GM12878 (cell line): ENCODE measurements around the gene FAM47E. TPM values are rescaled to one million over a fixed set of nuclear protein-coding genes. Genes with fewer than 3 reads are reported as not detected.

Source experiments
- ATAC-seq: fragments of 200-7000 bp; cut with Tn5 transposase; 3 replicates; pipeline ENCODE4 v1.9.1; 2020; ENCODE audit warnings: mild to moderate bottlenecking, moderate library complexity
- BruUV-seq: library from RNA; stranded (reverse); fragments of 400-500 nt; replicated peaks from 2 replicates; lab custom pipeline; 2021; lab: Mats Ljungman, UMichigan
- CTCF ChIA-PET: fragments of 300-600 bp; sonication (Branson Sonifier 250); formaldehyde crosslinking; extraction: SDS; loops from one replicate; lab custom pipeline; 2021; ENCODE audit warnings: inconsistent platforms; lab: Yijun Ruan, JAX
- POLR2A ChIA-PET: fragments of 350-600 bp; formaldehyde crosslinking; extraction: SDS; loops from one replicate; lab custom pipeline; 2021; ENCODE audit warnings: inconsistent platforms; lab: Charles Lee
- RAD21 ChIA-PET: fragments of 300-600 bp; sonication (Branson Sonifier 250); formaldehyde crosslinking; loops from one replicate; lab custom pipeline; 2023; ENCODE audit warnings: antibody characterized with exemption; ENCODE audit not compliant: unreplicated experiment; lab: Charles Lee
- SMC1A ChIA-PET: fragments of 300-600 bp; sonication (Branson Sonifier 250); formaldehyde crosslinking; loops from one replicate; lab custom pipeline; 2023; ENCODE audit not compliant: unreplicated experiment, uncharacterized antibody; lab: Charles Lee
- DNase-seq: peaks from one replicate; pipeline ENCODE4 v3.0.0-alpha.2; 2011; ENCODE audit warnings: low read depth, low spot score
- FAIRE-seq: peaks from 3 replicates; lab custom pipeline; 2011; peaks lifted over from hg19 to GRCh38; lab: Jason Lieb, UNC
- H2AFZ ChIP-seq: 2 replicates; pipeline ENCODE4 v1.6.0; 2011; ENCODE audit warnings: low read depth, low read length, control low read depth; ENCODE audit not compliant: control insufficient read depth
- H3K27ac ChIP-seq: 2 replicates; pipeline ENCODE4 v1.5.1; 2011; ENCODE audit warnings: control low read depth; ENCODE audit not compliant: control insufficient read depth, insufficient read depth
- H3K27me3 ChIP-seq, 2 experiments: replicated peaks in 1 of 2; 2 replicates each; pipeline versions ENCODE4 v1.6.0 to v1.6.1; 2011; ENCODE audit warnings: low read length in 1 of 2; ENCODE audit not compliant: control insufficient read depth in 2 of 2, insufficient read depth in 2 of 2
- H3K36me3 ChIP-seq, 2 experiments: 2 replicates each; pipeline ENCODE4 v1.5.1; 2011; ENCODE audit warnings: low read length in 1 of 2; ENCODE audit not compliant: control insufficient read depth in 2 of 2, insufficient read depth in 2 of 2
- H3K4me1 ChIP-seq: 2 replicates; pipeline ENCODE4 v1.6.1; 2011; ENCODE audit warnings: mild to moderate bottlenecking, low read length, moderate library complexity, mixed read lengths; ENCODE audit not compliant: control insufficient read depth, insufficient read depth
- H3K4me2 ChIP-seq: 2 replicates; pipeline ENCODE4 v1.6.0; 2011; ENCODE audit warnings: control low read depth; ENCODE audit not compliant: control insufficient read depth, insufficient read depth
- H3K4me3 ChIP-seq: fragments of 200-600 bp; sonication (generic); 2 replicates; pipeline ENCODE4 v1.5.1; 2016
- H3K79me2 ChIP-seq: 2 replicates; pipeline ENCODE4 v1.6.0; 2011; ENCODE audit warnings: low read length; ENCODE audit not compliant: control insufficient read depth, insufficient read depth
- H3K9ac ChIP-seq: 2 replicates; pipeline ENCODE4 v1.8.0; 2011; ENCODE audit warnings: low read length, control low read depth, mixed read lengths; ENCODE audit not compliant: control insufficient read depth, insufficient read depth
- H3K9me3 ChIP-seq: replicated peaks from 3 replicates; pipeline ENCODE4 v1.5.1; 2011; ENCODE audit warnings: mild to moderate bottlenecking, low read length; ENCODE audit not compliant: control insufficient read depth, insufficient read depth
- H4K20me1 ChIP-seq: 2 replicates; pipeline ENCODE4 v1.6.0; 2011; ENCODE audit not compliant: control insufficient read depth, insufficient read depth
- BHLHE40 ChIP-seq, 2 experiments: fragments of 450-650 bp in 1 of 2; IDR thresholded peaks; 2 replicates each; pipeline ENCODE4 v1.6.1; 2011 to 2017; ENCODE audit warnings: low read depth in 2 of 2, borderline replicate concordance in 1 of 2, improper control_type of control experiment in 1 of 2, low read length in 1 of 2, mild to moderate bottlenecking in 1 of 2
- CBX3 ChIP-seq: fragments of 200-600 bp; sonication (generic); IDR thresholded peaks from 2 replicates; pipeline ENCODE4 v1.6.1; 2016; ENCODE audit warnings: low read depth, borderline replicate concordance
- CREM ChIP-seq: IDR thresholded peaks from 2 replicates; pipeline ENCODE4 v1.6.1; 2014; ENCODE audit warnings: antibody characterized with exemption, low read depth
- EZH2 ChIP-seq: IDR thresholded peaks from 2 replicates; pipeline ENCODE4 v1.6.1; 2012; ENCODE audit warnings: low read depth, mild to moderate bottlenecking, control low read depth, inconsistent platforms, low read length, borderline replicate concordance; ENCODE audit not compliant: control insufficient read depth
- GABPA ChIP-seq: IDR thresholded peaks from 2 replicates; pipeline ENCODE4 v1.6.1; 2014; ENCODE audit warnings: antibody characterized with exemption, low read depth, mild to moderate bottlenecking, inconsistent platforms
- HSF1 ChIP-seq: fragments of 150-350 bp; IDR thresholded peaks from 2 replicates; pipeline ENCODE4 v1.6.1; 2014; ENCODE audit warnings: mild to moderate bottlenecking, low read depth, low read length
- WGBS: methylation state at CpG from one replicate; pipeline ENCODE4 v1.1.6; 2016; ENCODE audit warnings: low lambda C conversion rate; ENCODE audit not compliant: insufficient replicate concordance, insufficient coverage; ENCODE audit errors: missing lambda C conversion rate; 5-methylcytosine and 5-hydroxymethylcytosine counted together
- in situ Hi-C: fragments of 300-500 bp; cut with MboI; formaldehyde crosslinking; loops from 9 replicates; pipeline ENCODE4 v1.14.3; 2018; ENCODE audit warnings: mixed read lengths
- intact Hi-C: fragments of 100-400 bp; cut with micrococcal nuclease; formaldehyde crosslinking; loops from one replicate; pipeline ENCODE4 v1.14.2; 2022; ENCODE audit not compliant: unreplicated experiment
- polyA plus RNA-seq, 11 experiments: library from polyadenylated mRNA; depleted of rRNA in 4 of 11; unstranded in 6 of 11; stranded (reverse) in 5 of 11; fragments of >200 nt; fragmentation: Nextera tagmentation in 4 of 11; fragmentation: Illumina TruSeq in 1 of 11; extraction: Ambion mirVana in 4 of 11; extraction: Trizol in 1 of 11; gene quantifications; 1 replicate in 1 of 11; 2 replicates in 10 of 11; pipeline versions ENCODE4 v1.2.1 to v1.2.3, GENCODE V29; 2011 to 2016; ENCODE audit warnings: inconsistent platforms in 2 of 11, missing spikeins in 2 of 11, low read depth in 1 of 11
- total RNA-seq, 4 experiments: library from RNA; depleted of rRNA in 3 of 4; stranded (reverse); fragments of >200 nt in 3 of 4; fragmentation: Illumina TruSeq in 1 of 4; extraction: Trizol in 1 of 4; gene quantifications; 2 replicates each; pipeline versions ENCODE4 v1.2.1 to v1.2.3, GENCODE V29; 2013 to 2021

The FAM47E gene
- total and polyA plus RNA-seq, 10 of the 15 experiments (the other 5 are each of a cell fraction or from before 2014, with no cell fraction given) = 0.03 TPM; not detected in 9

GRCh38 chr4:76275486-76276124, 24.1 kb downstream of the FAM47E start (continued):
- no peak for TF ChIP-seq HSF1
- TF ChIP-seq BHLHE40 (IDR thresholded peaks at IDR 0.05; ENCODE audit: borderline replicate concordance in 1 of 2, low read depth in 2 of 2, low read length in 1 of 2) = no peak
- TF ChIP-seq, all 136 proteins: peak for 0

- RAD21 ChIA-PET = no interaction called here
- Histone ChIP-seq H3K9me3 (no peaks in the 10 kb centered on the region), H3K27me3 (peaks cover 0 to 7% of the 10 kb centered on the region in 2 experiments; a peak in 3 of 4 replicates), H3K79me2 (no peaks in the 10 kb centered on the region), H4K20me1 (no peaks in the 10 kb centered on the region), H3K27ac (no peak overlapping the region), H3K36me3 (no peaks in the 10 kb centered on the region), H3K4me1 (no peaks in the 10 kb centered on the region), H2AFZ (no peak overlapping the region), H3K4me3 (no peak overlapping the region), H3K4me2 (no peak overlapping the region), H3K9ac (no peak overlapping the region)
- no peak for TF ChIP-seq CREM
- no peak for TF ChIP-seq EZH2
- TF ChIP-seq CBX3 = no peak
- TF ChIP-seq GABPA = no peak
- SMC1A ChIA-PET = interaction anchor here (1.7 kb wide), 1 partner anchor 11 kb away, joined by 3 read pairs; no protein-coding TSS in a partner anchor
- ATAC-seq (no peak), DNase-seq (no peak), FAIRE-seq (peak; percentile 7)
- POLR2A ChIA-PET = no interaction called here
- no TSS peak for BruUV-seq
- CTCF ChIA-PET = no interaction called here
- intact Hi-C loops = no loop called here
- WGBS = 12% methylated on average over 9 of the region's 9 CpGs
- in situ Hi-C loops = no loop called here
Measured at GRCh38 chr4:76276813-76277212, 25.3 kb downstream of the FAM47E start.
